A673 (cell line): ENCODE data around the gene NFKB2.

Experiments used
- EZH2 ChIP-seq: fragments of 200-600 bp; sonication (generic); IDR thresholded peaks from 2 replicates; pipeline ENCODE4 v1.6.1; 2017; ENCODE audit warnings: borderline replicate concordance, low read depth, mild to moderate bottlenecking, mixed read lengths, antibody characterized with exemption, low read length; ENCODE audit not compliant: poor library complexity, severe bottlenecking
- TF ChIP-seq, protein P1 (sequence below): fragments of 300-800, 200-600 bp; sonication (generic); conservative IDR thresholded peaks from 2 replicates; pipeline ENCODE4 v1.5.1; 2017; ENCODE audit warnings: low read depth, mild to moderate bottlenecking, antibody characterized with exemption, low read length, moderate library complexity, mixed read lengths

DNA sequence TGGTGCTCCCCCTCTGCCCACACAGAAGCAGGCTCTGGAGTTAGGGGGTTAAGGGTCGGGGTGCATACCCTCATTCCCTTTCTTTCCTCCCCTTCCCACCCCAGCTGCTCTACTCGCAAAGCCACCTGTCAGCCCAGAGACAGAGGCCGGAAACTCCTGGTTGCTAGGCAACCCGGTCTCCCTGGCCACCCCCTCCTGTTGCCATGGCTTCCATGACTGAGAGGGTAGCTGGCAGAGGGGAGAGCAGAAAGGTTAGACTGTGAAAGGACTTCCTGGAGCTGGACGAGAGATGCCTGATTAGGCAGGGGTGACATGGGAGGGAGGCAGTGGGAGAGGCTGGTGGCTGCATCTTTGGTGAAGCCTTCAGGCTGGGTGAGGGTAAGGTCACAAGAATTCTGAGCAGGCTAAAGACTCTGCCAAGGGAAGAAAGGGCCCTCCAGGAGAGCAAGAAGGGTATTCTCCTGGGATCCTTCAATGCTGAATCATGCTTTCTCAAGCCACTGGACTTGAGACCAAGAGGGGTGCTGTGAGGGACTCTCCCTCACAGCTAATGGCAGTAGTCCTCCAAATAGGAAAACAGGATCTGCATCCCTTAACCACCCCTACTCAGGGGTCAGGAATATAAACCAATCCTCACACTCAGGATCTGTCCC lies 17.7 kb downstream of the NFKB2 start:
- TF ChIP-seq, protein P1, sequence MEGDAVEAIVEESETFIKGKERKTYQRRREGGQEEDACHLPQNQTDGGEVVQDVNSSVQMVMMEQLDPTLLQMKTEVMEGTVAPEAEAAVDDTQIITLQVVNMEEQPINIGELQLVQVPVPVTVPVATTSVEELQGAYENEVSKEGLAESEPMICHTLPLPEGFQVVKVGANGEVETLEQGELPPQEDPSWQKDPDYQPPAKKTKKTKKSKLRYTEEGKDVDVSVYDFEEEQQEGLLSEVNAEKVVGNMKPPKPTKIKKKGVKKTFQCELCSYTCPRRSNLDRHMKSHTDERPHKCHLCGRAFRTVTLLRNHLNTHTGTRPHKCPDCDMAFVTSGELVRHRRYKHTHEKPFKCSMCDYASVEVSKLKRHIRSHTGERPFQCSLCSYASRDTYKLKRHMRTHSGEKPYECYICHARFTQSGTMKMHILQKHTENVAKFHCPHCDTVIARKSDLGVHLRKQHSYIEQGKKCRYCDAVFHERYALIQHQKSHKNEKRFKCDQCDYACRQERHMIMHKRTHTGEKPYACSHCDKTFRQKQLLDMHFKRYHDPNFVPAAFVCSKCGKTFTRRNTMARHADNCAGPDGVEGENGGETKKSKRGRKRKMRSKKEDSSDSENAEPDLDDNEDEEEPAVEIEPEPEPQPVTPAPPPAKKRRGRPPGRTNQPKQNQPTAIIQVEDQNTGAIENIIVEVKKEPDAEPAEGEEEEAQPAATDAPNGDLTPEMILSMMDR, result no peak
- TF ChIP-seq EZH2, result no peak
